Effector CD8-positive, alpha-beta T cell (primary cell): ENCODE measurements around the gene DMWD.

Source experiments
- DNase-seq: peaks from one replicate; lab custom pipeline; 2025; lab: John Stamatoyannopoulos, UW

The DMWD gene

DNA sequence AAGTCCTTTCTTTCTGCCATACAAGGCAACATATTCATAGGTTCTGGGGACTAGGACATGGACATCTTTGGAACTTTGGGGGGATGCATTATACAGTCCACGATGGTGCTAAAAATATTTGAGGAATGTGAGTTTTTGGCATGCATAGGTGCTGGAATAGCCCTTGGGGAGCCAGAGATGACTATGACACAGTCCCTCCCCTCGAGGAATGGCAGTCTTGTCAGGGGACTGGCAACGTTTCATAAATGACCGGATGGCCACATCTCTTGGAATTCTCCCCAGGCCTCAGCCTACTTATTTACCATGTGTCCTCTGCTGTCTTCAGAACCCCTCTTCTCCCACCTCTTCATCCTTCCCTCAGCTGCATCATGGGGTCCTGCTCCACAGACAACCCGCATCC is 45.8 kb downstream of the DMWD start:
- no peak for DNase-seq

DNA sequence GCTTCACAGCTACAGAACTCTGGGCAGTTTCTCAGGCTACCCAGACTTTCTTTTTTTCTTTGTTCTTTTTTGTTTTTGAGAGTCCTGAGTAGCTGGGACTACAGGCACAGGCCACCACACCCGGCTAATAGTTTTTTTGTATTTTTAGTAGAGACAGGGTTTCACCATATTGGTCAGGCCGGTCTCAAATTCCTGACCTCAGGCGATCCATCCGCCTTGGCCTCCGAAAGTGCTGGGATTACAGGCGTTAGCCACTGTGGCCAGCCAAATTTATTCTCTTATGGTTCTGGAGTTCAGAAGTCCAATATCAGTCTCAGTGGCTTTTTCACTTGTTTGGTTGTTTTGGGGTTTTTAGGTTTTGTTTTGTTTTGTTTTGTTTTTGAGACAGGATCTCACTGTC is 47.0 kb downstream of the DMWD start:
- DNase-seq, result no peak

DNA sequence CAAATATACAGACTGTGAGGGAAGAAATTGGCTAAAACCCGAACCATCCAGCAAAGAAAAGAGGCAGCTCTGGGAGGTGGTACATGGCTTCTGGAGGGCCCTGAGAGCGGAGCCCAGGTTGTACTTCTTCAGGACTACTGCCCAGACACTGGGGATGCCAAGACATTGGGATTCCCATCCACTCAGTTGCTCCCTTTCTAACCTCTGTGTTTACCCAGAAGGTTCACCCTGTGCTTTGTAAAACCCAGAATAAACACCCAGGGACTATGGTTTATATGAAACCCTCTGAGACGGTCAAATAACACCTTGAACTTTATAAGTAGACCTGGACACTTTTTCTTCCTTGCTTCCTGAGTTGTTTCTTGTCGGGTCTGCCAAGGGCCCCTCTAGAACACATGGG is 49.7 kb downstream of the DMWD start:
- DNase-seq, result no peak

DNA sequence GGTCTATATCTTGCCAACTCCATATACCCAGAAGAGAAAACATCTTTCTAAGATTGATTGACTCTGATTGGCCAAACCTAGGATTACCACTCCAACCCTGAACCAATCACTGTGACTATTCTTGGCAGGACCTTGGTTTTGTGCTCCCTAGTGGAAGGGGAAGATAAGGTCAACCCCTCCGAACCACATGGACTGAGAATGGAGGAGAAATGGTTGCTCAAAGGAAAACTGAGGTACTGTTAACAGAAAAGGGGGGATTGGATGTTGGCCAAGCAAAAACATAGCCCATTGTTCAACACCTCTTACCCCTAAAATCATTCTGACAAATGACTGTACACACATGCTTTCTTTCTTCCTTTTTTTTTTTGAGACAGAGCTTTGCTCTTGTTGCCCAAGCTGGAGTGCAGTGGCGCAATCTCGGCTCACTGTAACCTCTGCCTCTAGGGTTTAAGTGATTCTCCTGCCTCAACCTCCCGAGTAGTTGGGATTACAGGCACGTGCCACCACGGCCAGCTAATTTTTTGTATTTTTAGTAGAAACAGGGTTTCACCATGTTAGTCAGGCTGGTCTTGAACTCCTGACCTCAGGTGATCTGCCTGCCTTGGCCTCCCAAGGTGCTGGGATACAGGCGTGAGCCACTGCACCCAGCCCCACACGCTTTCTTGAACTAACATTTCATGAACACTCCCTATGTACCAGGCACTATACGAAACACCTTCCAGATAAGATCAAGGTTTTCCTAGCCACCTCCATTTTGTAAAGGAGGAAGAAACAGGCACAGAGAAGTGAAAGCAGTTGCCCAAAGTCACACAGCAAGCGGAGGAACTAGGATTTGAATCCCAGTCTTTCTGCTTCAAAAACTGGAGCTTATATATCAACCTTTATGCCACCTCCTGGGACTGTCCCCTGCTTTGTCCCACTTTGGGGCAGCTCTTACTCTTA is 52.9 kb downstream of the DMWD start:
- DNase-seq, result no peak

- DNase-seq, result no peak
These were observed 59.4 kb downstream of the DMWD start, which contains the start of gene MEIOSIN for GRCh38 chr19:45733160-45733810. TSS of gene MEIOSIN (plus strand) at chr19:45733439. CDS start at chr19:45735377, 1,938 bp downstream.
